Frontal cortex (tissue), 4 donors: ENCODE data around the gene CDKN2C. TPM values are rescaled to one million over a fixed set of nuclear protein-coding genes. Genes with fewer than 3 reads are reported as not detected.
"Not testable (repeated sequence)": the region's sequence is repeated elsewhere in the genome, so short reads cannot be mapped to it uniquely, and the experiment has no call there.

Experiments used
- DNase-seq, 2 donors: peaks; one replicate each; pipeline ENCODE4 v3.0.0; 2012; ENCODE audit warnings: low spot score in 2 of 2
- FAIRE-seq: peaks from 2 replicates; lab custom pipeline; 2012; peaks lifted over from hg19 to GRCh38; lab: Jason Lieb, UNC
- total RNA-seq: library from RNA; depleted of rRNA; stranded (reverse); fragments of >200 nt; gene quantifications from one replicate; pipeline ENCODE4 v1.2.3, GENCODE V29; 2014
- donor health status: control.
- donor health status: control.
- donor health status: control.

The CDKN2C gene
- total RNA-seq = 6.1 TPM

DNA sequence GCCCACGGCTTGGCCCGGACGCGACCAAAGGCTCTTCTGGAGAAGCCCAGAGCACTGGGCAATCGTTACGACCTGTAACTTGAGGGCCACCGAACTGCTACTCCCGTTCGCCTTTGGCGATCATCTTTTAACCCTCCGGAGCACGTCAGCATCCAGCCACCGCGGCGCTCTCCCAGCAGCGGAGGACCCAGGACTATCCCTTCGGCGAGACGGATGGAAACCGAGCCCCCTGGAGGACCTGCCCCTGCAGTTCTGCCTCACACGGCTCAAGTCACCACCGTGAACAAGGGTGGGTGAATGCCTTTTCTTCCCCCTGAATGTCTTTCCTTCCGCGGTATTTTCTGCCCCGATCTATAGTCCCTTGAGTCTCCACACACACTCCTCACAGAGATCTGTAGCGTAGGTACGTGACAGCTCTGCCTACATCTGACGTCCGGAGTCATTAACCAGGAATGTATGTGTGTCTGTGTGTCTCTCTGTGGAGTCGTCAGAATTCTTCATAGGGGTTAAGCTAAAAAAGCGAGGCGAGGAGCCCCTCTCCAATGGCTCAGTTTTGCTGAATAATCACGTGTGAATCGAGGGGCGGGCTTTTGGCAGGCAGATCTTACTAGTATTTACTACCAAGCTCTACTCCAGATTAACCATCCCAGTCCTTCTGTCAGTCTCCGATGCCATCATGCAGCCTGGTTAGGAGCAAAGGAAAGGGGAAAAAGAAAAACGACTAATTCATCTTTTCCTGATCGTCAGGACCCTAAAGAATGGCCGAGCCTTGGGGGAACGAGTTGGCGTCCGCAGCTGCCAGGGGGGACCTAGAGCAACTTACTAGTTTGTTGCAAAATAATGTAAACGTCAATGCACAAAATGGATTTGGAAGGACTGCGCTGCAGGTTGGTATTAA lies at the start of gene CDKN2C:
CDKN2C (plus strand) TSS at position 635 of the 898 bp plus-strand sequence; CDS start at position 759, 124 bp downstream.
- DNase-seq = peak; percentile 52 to 68
- no peak for FAIRE-seq

DNA sequence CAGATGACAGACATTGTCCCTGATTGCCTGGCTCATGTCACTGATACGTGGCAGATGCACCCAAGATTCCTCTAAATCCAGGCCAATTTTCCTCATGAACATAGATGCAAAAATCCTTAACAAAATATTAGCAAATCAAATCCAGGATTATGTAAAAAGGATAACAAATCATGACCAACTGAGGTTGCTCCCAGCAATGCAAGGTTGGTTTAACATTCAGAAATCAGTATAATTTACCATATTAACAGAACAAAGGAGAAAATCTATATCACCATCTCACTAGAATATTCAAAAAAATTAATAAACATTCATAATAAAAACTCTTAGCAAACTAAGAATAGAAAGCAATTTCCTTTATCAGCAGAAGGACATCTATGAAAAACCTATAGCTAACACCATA lies 49.6 kb upstream of the CDKN2C start:
- DNase-seq = no peak
- no peak for FAIRE-seq

DNA sequence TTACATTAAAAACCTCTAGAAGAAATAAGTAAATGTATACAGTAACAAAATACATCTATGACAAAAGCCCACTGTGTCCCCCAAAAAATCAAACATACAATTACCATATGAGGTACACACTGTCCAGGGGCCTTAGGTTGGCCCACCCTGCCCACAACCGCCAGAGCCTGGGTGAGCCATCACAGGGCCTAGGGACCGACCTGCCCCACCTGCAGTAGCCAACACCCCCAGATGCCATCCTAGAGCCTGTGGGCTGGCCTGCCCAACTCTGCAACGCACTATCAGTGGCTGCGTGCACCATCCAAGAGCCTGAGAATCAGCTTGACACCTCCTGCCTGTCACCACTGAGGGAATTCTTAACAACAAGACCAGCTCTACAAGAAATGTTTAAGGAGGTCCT lies 49.0 kb upstream of the CDKN2C start:
- no peak for DNase-seq
- FAIRE-seq = no peak

DNA sequence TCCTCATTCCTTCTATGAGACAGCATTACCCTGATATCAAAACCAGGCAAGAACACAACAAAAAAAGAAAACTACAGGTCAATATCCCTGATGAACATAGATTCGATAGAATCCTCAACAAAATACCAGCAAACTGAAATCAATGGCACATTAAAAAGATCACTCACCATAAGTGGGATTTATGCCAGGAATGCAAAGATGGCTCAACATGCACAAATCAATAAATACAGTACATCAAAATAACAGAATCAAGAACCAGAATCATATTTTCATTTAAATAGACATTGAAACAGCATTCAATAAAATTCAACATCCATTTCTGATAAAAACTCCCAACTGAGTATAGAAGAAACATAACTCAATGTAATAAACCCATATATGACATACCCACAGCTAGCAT lies 46.5 kb upstream of the CDKN2C start:
- FAIRE-seq = no peak
- no peak for DNase-seq

DNA sequence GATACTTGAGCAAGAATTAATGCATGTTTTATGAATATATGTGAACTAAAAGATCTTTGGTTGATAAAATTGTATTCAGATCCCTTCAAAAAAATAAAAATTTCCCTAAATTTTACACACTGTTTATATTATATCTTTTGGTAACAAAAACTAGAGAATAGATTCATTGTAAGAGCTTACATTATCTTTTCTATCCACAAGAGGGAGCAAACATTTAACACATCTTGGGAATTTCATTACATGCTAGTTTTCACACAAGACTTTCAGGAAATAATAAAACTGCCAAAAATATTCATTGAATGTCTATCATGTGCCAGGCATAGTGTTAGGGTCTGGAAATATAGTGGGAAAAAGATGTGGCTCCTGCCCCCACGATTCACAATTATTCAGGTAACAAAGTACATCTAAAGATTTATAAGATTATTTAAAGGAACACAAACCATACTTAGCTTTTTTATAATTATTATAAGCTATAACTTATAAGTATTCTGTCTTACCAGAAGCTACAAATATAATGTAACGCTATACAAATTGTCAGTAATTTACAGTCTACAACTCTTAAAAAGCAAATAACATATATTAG lies 40.6 kb upstream of the CDKN2C start:
- DNase-seq (peak in 1 of 2 donors; percentile 23), FAIRE-seq (peak; percentile 96)

DNA sequence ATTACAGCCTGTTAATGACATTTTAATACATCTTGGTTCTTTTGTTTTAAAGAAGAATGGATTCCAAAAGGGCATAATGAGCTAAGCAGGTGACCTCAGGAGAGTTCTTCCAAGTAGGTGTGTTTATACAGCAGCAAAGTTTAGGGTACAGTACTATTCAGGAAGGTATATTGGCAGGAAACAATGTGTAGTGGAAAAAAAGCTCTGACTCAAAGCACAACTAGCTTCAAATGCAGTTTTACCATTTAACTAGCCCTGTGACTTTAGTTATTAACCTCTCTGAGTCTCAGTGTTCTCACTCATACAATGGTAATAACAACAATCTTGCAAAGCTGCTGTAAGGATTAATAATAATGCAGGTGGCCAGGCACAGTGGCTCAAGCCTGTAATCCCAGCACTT lies 39.9 kb upstream of the CDKN2C start:
- FAIRE-seq (no peak), DNase-seq (no peak)

DNA sequence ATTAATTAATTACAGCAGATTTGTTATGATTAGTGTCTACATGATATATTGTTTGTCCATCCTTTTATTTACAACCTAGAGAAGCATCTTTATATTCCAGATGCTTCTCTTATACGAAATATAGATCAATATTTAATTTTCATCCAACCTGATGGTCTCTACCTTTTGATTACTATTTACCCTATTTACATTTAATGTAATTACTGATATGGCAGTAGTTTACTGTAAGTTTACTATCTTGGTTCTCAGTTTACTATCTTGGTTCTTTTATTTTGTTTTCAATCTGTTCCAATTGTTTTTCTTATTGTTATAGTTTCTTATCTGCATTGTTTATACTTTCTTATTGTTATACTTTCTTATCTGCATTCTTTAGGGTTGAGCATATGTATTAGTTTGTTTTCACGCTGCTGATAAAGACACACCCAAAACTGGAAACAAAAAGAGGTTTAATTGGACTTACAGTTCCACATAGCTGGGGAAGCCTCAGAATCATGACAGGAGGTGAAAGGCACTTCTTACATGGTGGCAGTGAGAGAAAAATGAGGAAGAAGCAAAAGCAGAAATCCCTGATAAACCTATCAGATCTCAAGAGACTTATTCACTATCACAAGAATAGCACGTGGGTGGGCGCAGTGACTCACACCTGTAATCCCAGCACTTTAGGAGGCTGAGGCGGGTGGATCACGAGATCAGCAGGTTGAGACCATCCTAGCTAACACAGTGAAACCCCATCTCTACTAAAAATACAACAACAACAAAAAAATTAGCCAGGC lies 38.9 kb upstream of the CDKN2C start:
- FAIRE-seq (no peak), DNase-seq (no peak)

DNA sequence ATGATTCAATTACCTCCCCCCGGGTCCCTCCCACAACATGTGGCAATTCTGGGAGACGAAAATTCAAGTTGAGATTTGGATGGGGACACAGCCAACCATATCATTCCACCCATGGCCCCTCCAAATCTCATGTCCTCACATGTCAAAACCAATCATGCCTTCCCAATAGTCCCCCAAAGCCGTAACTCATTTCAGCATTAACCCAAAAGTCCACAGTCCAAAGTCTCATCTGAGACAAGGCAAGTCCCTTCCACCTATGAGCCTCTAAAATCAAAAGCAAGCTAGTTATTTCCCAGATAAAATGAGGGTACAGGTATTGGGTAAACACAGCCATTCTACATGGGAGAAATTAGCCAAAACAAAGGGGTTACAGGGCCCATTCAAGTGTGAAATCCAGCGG lies 38.0 kb upstream of the CDKN2C start:
- FAIRE-seq, DNase-seq: not testable (repeated sequence)

DNA sequence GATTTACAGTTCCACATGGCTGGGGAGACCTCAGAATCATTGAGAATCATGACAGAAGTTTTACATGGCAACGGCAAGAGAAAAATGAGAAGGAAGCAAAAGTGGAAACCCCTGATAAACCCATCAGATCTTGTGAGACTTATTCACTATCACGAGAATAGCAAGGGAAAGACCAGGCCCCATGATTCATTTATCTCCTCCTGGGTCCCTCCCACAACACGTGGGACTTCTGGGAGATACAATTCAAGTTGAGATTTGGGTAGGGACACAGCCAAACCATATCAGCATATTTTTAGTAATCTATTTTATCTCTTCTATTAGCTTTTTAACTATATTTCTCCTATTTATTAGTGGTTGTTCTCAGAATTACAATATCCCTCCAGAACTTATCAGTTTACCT lies 36.3 kb upstream of the CDKN2C start:
- not testable (repeated sequence) for DNase-seq, FAIRE-seq

DNA sequence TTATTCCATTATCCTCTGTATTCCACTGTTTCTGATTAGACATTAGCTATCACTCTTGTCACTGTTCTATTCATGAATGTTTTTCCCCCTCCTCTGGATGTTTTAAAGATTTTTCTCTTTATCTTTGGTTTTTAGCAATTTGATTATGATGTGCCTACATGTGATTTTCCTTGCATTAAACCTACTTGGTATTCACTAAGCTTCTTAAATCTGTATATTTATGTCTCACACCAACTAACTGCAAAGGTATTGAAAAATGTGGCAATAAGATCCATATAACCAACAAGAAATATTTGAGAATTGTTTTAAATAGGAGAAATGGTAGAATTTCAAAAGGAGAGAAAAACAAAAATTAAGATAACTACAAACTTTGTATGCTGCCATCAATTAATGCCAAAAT lies 35.2 kb upstream of the CDKN2C start:
- FAIRE-seq (no peak), DNase-seq (no peak)

DNA sequence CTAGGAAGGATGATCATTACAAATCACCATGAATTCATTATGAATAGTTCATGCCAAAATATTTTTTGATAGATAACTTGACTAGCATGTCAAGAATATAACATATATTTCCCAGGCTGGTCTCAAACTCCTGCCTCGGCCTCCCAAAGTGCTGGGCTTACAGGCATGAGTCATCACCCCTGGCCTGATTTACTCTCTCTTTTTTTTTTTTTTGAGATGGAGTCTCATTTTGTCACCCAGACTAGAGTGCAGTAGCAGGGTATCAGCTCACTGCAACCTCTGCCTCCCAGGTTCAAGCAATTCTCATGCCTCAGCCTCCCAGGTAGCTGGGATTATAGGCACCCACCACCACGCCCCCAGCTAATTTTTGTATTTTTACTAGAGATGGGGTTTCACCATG lies 34.8 kb upstream of the CDKN2C start:
- DNase-seq, FAIRE-seq: not testable (repeated sequence)

DNA sequence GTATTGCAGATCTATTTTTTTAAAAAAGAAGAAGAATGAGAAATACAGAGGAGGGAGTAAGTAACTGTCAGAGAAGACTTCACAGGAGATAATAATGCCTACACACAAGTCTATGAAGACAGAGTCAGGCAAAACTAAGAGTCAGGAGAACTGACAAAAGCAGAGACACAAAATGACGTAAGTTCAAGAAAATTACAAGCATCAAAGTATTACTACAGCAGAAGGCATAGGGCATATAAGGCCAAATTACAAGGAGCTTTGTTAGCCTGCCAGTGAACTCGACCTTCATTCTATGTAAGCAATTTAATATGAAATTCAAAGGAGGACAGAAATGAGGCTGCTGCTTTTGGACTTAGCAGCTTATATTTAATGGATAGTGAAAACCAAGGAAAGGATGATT lies 33.7 kb upstream of the CDKN2C start:
- FAIRE-seq (no peak), DNase-seq (no peak)

DNA sequence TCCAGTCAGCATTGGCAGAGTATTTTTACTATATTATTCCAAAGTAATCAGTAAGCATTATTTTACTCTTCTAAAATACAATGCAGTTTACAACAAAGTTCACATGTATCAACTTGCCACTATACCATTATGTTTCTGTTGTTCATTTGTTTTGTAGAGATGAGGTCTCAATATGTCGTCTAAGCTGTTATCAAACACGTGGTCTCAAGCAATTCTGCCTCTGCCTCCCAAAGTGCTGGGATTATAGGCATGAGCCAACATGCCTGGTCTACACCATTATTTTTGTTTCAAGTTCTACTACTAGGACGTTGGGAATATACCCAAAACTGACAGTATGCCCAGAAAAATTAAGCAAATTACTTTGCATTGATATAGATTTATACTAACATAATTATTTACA lies 29.8 kb upstream of the CDKN2C start:
- DNase-seq (no peak), FAIRE-seq (no peak)

DNA sequence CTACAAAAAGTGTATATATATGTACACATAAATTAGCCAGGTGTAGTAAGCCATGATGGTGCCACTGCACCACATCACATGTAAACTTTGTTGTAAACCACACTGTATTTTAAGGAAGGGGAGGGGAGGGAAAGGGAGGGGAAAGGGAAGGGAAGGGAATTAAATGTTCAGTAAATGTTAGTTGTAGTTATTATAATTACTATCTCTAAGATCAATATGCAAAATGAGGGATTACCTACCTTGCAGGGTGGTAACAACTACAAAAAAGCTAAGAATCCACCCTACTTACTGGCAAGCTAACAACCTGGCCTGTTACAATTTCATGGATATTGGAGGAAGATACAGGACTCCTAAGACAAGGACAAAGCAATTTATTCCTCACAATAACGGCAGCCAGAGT lies 27.7 kb upstream of the CDKN2C start:
- no peak for FAIRE-seq
- DNase-seq = no peak

DNA sequence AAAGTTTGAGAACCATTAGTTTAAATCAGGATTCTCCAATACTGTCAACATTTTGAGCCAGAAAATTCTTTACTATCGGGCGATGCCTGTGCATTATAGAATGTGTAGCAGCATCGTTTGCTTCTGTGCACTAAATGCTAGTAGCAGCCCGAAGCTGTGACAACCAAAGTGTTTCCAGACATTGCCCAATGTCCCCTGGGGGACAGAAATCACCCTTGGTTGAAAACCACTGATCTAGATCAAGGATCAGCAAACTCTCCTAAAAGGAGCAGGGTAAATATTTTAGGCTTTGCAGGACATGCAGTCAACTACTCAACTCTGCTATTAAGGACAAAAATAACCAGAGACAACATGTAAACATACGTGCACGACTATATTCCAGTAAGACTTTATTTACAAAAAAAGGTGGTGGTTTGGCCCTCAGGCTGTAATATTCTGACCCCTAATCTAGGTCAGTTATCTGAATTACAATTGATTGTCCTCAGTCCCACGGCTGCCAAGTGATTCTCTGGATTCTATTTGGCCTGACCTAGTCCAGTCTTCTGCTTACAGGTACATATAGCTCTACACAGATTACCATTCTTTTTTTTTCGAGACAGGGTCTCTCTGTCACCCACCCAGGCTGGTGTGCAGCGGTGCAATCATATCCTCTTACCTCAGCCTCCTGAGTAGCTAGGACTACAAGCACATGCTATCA lies 20.6 kb upstream of the CDKN2C start:
- no peak for FAIRE-seq

DNA sequence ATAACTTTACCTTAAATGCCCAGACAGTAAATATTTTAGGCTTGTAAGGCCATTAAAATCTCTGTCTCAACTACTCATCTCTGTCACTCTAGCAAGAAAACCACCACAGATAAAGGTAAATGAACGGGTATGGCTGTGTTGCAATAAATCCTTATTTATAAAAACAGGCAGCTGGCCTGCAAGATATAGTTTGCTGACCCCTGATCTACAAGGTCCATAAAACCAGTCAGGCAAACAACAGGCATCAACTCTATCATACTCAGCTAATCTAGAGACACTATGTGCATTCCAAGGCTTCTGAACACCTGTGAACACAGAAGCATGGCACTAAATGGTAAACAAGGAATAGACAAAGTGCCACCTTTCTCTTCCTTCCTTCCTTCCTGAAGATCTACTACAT lies 19.6 kb upstream of the CDKN2C start:
- no peak for DNase-seq
- no peak for FAIRE-seq

More for the DNA sequence above, 20.6 kb upstream of the CDKN2C start:
- DNase-seq = no peak

DNA sequence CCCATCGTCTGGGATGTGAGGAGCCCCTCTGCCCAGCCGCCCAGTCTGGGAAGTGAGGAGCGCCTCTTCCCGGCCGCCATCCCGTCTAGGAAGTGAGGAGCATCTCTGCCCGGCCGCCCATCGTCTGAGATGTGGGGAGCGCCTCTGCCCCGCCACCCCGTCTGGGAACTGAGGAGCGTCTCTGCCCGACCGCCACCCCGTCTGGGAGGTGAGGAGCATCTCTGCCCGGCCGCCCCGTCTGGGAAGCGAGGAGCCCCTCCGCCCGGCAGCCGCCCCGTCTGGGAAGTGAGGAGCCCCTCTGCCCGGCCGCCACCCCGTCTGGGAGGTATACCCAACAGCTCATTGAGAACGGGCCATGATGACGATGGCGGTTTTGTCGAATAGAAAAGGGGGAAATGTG lies 17.5 kb upstream of the CDKN2C start:
- FAIRE-seq, DNase-seq: not testable (repeated sequence)

DNA sequence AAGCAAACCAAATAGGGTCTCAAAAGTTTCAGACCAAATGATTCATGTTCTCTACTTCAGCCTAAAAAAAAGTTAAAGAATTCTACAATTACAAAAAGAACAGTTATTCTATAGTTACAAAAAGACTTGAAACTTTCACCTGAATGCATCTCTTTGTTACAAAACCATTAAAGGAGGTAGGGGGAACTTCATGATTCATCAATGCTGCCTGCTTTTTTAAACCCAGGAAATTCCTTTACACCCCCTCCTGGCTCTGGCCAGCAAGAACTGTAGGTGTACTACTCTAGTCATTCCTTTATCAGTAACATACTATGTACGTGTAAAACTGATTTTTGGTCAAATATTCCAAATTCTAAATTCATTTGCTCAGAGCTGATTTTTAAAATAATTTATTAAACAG lies 14.9 kb upstream of the CDKN2C start:
- FAIRE-seq (no peak), DNase-seq (no peak)

DNA sequence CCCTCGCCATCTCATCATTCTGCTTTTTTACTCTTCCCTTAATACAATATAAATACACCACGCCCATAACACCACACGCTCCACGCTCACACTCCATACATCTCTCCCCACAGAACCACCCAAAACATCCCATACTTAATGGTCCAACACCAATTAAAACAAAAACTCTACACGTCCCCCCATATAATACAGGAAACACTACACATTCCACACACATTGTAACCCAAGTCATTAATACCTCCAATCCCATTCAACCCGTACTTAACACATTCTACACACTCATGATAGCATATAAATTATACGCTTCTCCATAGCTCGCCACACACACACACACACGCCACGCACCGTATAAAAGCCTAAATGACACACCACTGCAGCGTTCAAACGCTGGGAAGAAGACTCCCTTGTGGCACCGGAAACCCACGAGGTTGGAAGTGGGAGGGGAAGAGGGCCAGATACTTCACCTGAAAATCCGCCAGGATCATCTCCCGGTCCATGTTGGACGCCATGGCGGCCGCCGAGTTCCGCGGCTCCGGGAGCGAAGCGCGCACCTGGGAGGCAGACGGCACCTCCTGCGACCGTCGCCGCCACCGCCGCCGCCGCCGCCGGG lies 10.6 kb upstream of the CDKN2C start:
- no peak for DNase-seq
- no peak for FAIRE-seq
